Hepatocyte (in vitro differentiated cells): Measurements from ENCODE around the gene TBCEL.

Experiments used
- EZH2 ChIP-seq: fragments of 200-600 bp; sonication (generic); IDR thresholded peaks from 2 replicates; pipeline ENCODE4 v1.6.1; 2016; ENCODE audit warnings: antibody characterized with exemption, mild to moderate bottlenecking, borderline replicate concordance
- TF ChIP-seq, protein P1 (sequence below): fragments of 200-600 bp; sonication (generic); IDR thresholded peaks from 2 replicates; pipeline ENCODE4 v1.5.1; 2016; ENCODE audit warnings: antibody characterized with exemption, mild to moderate bottlenecking; ENCODE audit not compliant: poor library complexity

DNA sequence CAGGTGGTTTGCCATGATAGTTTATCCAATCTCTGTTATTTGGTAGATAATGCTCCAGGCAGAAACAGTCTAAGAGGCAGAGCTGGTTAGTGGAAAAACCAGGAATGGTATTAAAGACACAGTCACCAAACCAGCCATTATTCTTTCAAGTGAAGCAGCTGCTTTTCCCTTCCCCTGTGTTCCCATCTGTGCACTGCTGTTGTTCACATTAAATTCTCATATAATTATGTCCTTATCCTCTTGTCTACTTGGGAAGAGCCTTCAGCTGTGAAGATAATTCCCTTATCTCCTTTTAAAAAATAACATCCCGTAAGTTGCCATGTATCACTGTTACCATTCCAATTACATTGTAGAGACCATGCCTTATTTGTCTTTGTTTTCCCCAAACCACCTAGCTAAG lies 5.2 kb upstream of the TBCEL start:
- TF ChIP-seq, protein P1, sequence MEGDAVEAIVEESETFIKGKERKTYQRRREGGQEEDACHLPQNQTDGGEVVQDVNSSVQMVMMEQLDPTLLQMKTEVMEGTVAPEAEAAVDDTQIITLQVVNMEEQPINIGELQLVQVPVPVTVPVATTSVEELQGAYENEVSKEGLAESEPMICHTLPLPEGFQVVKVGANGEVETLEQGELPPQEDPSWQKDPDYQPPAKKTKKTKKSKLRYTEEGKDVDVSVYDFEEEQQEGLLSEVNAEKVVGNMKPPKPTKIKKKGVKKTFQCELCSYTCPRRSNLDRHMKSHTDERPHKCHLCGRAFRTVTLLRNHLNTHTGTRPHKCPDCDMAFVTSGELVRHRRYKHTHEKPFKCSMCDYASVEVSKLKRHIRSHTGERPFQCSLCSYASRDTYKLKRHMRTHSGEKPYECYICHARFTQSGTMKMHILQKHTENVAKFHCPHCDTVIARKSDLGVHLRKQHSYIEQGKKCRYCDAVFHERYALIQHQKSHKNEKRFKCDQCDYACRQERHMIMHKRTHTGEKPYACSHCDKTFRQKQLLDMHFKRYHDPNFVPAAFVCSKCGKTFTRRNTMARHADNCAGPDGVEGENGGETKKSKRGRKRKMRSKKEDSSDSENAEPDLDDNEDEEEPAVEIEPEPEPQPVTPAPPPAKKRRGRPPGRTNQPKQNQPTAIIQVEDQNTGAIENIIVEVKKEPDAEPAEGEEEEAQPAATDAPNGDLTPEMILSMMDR, result no peak
- no peak for TF ChIP-seq EZH2
